Left lobe of liver (tissue), 2 donors: ENCODE results near the gene TNRC18. TPM values are rescaled to one million over a fixed set of nuclear protein-coding genes. Genes with fewer than 3 reads are reported as not detected.
"Not testable (repeated sequence)": the region's sequence is repeated elsewhere in the genome, so short reads cannot be mapped to it uniquely, and the experiment has no call there.

Experiments used
- ATAC-seq: fragments of 200-7000 bp; cut with Tn5 transposase; one replicate; pipeline ENCODE4 v1.9.1; 2020; ENCODE audit warnings: mild to moderate bottlenecking, moderate library complexity
- DNase-seq: peaks from one replicate; pipeline ENCODE4 v3.0.0-alpha.2; 2020; ENCODE audit warnings: low spot score
- total RNA-seq: library from RNA; stranded (reverse); gene quantifications from one replicate; pipeline ENCODE4 v1.2.1, GENCODE V29; 2021
- donor health status: DM: no; HTN: no; CAD: no; lungs with moderate emphysema.
- donor health status: DM: no; HTN: yes; CAD: no.

Gene TNRC18
- total RNA-seq, 1 donor from 2014 or later = 35.4 TPM

GRCh38 chr7:5302577-5302976 lies 121.1 kb downstream of the TNRC18 start:
- no peak for DNase-seq
- ATAC-seq = peak; percentile 37

- ATAC-seq (no peak), DNase-seq (no peak)
These were observed 123.3 kb downstream of the TNRC18 start for GRCh38 chr7:5300366-5300765.

- no peak for ATAC-seq
These were observed 126.9 kb downstream of the TNRC18 start for GRCh38 chr7:5296611-5297226.

GRCh38 chr7:5296015-5296610 lies 127.5 kb downstream of the TNRC18 start:
- ATAC-seq (no peak), DNase-seq (no peak)

More at GRCh38 chr7:5296611-5297226, 126.9 kb downstream of the TNRC18 start:
- DNase-seq = no peak

GRCh38 chr7:5295039-5296014 lies 128.3 kb downstream of the TNRC18 start:
- ATAC-seq = no peak
- DNase-seq = no peak

- ATAC-seq (no peak), DNase-seq (no peak)
These were observed 129.3 kb downstream of the TNRC18 start for GRCh38 chr7:5294169-5294987.

- DNase-seq, ATAC-seq: not testable (repeated sequence)
These were observed 131.8 kb downstream of the TNRC18 start for GRCh38 chr7:5291711-5292335.

- no peak for DNase-seq
- no peak for ATAC-seq
These were observed 132.3 kb downstream of the TNRC18 start for GRCh38 chr7:5291301-5291700.

- DNase-seq (no peak), ATAC-seq (no peak)
These were observed 134.3 kb downstream of the TNRC18 start for GRCh38 chr7:5289355-5289754.

GRCh38 chr7:5288560-5288959 lies 135.1 kb downstream of the TNRC18 start:
- not testable (repeated sequence) for ATAC-seq, DNase-seq

GRCh38 chr7:5287802-5288201 lies 135.8 kb downstream of the TNRC18 start:
- DNase-seq (no peak), ATAC-seq (no peak)

GRCh38 chr7:5287373-5287772 lies 136.3 kb downstream of the TNRC18 start:
- not testable (repeated sequence) for ATAC-seq, DNase-seq

- DNase-seq = no peak
- no peak for ATAC-seq
These were observed 136.7 kb downstream of the TNRC18 start for GRCh38 chr7:5286933-5287332.

- ATAC-seq (peak; percentile 80), DNase-seq (peak; percentile 67)
These were observed 139.0 kb downstream of the TNRC18 start for GRCh38 chr7:5284304-5285281.

- ATAC-seq (peak; percentile 47), DNase-seq (no peak)
These were observed 140.0 kb downstream of the TNRC18 start for GRCh38 chr7:5283421-5284303.

GRCh38 chr7:5282543-5283316 lies 140.9 kb downstream of the TNRC18 start, which contains the start of gene SLC29A4:
TSS of gene SLC29A4 (plus strand) at chr7:5282943. CDS start at chr7:5287817, 4,874 bp downstream.
- peak; percentile 78 for ATAC-seq

More at GRCh38 chr7:5282543-5283316, 140.9 kb downstream of the TNRC18 start, which contains the start of gene SLC29A4:
- DNase-seq = peak; percentile 64
